GM21515 (cell line): ENCODE results near the gene LAMA5.

Experiments
- ATAC-seq: cut with Tn5 transposase; IDR thresholded peaks from one replicate; pipeline ENCODE4 v1.9.1; 2021; ENCODE audit not compliant: unreplicated experiment

The LAMA5 gene

GRCh38 chr20:62348604-62349003 lies 18.5 kb downstream of the LAMA5 start:
- no peak for ATAC-seq

- ATAC-seq, result no peak
Observed at GRCh38 chr20:62347445-62347844, 19.7 kb downstream of the LAMA5 start.

DNA sequence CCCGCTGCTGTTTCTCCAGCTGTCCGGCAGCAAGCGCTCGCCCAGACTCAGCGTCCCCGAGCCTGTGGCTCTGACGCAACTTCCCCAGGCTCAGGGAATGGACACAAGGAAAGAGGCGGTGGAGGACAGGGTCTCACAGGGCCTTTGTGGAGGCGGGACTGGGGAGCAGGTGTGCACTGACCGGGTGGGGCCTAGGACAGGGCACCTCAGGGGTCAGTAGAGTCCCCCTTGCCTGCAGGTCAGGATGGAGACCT lies 20.0 kb downstream of the LAMA5 start:
- no peak for ATAC-seq

GRCh38 chr20:62346398-62347150 lies 20.5 kb downstream of the LAMA5 start:
- no peak for ATAC-seq

GRCh38 chr20:62345681-62346370 lies 21.3 kb downstream of the LAMA5 start:
- ATAC-seq, result no peak

- ATAC-seq, result no peak
Observed at GRCh38 chr20:62344782-62345181, 22.3 kb downstream of the LAMA5 start.

- no peak for ATAC-seq
Observed at GRCh38 chr20:62344092-62344491, 23.0 kb downstream of the LAMA5 start.

GRCh38 chr20:62342910-62343309 lies 24.2 kb downstream of the LAMA5 start:
- ATAC-seq, result no peak

DNA sequence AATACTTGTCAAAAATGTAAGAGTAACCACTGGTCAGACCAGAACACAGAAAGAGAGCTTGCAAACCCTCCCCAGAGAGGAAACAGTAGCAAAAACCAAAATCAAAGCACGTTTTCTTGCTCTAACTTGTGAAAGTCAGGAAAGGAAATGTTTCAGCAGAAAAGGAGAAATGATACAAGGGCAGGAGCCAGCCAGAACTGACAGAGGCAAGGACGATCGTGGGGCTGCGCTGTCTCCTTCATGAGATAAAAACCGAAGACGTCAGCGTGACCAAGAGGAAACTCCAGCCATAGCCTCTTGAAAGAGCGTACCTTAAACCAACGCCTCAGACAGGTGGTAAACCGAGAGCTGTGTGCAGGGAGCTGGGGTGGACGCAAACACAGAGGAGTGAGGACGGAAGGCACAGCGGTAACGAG lies 27.5 kb downstream of the LAMA5 start:
- ATAC-seq, result peak; percentile 72

DNA sequence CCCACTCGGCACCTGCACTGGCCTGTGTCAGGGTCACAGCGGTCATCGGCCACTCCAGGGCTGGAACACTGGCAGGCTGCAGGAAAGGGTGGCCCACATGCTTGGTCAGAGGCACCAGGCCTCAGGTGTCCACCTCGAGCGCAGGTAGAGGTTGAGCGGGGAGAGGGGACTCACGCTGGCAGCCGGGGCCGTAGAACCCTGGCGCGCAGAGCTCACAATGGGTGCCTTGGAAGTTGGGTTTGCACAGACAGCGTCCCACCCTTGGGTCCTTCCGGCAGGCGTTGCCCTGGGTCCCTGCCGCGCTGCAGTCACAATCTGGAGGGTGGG lies 28.9 kb downstream of the LAMA5 start:
- ATAC-seq, result no peak

DNA sequence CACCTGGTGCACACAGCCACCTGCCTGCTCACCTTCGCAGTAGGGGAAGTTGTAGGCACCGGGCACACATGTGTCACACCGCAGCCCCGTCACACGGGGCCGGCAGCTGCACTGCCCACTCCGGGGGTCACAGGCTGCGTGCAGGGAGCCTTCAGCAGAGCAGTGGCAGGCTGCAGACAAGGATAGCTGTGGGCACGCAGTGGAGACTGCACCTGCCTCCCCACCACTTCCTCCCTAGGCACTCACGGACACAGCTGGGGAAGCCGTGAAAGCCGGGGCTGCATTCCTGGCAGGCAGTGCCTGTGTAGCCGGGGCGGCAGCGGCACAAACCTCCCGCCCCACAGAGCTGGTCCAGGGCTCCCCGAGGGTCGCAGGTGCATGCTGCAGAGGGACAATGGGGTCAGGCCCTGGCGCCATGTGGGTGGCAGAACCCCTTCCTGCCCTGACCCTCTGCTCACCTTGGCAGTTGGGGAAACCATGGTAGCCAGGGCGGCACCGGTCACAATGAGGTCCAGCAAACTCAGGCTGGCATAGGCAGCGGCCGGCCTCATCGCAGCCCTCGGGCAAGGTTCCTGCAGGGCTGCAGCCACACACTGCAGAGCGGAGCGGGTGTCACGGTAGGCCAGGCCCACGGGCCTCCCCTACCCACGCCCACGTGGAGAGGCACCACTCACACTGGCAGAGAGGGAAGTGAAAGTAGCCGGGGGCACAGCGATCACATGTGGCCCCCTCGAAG lies 29.4 kb downstream of the LAMA5 start:
- no peak for ATAC-seq

DNA sequence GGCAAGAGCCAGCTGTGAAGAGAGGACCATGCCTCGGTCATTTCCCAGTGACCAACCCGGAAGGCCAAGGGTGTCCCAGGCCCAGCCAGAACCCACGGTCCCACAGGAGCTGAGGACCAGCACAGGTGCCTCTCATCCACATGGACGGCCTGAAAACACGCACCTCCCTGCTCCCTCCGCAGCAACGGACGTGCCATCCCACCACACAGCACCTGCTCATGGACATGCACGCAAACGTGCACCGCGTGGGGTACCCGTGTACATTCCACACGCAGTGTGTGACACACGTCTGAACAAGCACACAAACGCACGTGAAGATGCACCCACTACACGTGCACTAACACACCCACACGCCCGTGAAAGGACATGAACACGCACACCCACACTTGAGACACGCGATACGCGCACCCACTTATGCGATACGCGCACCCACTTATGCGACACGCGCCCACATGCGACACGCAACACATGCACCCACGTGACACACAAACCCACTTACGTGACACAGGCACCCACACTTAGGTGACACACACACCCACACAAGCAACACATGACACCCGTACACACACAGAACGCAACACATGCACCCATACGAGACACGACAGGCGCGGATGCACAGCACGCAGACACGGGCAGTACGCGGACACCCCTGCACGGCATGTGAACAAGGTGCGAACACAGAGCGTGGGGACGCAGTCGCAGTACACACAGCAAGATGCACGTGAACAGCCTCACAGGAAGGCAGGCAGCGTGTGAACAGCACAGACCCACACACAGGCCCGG lies 30.1 kb downstream of the LAMA5 start:
- no peak for ATAC-seq

GRCh38 chr20:62336329-62336728 lies 30.8 kb downstream of the LAMA5 start:
- no peak for ATAC-seq

DNA sequence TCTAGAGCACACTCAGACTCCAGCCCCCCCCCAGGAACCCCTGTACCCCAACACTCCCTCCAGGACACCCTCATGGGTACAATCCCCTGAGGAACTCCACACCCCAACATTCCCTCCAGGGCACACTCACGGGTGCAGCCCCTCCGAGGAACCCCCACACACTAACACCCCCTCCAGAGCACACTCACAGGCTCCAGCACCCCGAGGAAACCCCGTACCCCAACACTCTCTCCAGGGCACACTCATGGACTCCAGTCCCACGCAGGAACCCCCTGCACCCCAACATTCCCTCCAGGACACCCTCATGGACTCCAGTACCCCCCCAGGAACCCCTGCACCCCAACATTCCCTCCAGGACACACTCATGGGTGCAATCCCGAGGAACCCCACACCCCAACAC lies 31.6 kb downstream of the LAMA5 start:
- ATAC-seq, result no peak

GRCh38 chr20:62334881-62335280 lies 32.2 kb downstream of the LAMA5 start:
- no peak for ATAC-seq

DNA sequence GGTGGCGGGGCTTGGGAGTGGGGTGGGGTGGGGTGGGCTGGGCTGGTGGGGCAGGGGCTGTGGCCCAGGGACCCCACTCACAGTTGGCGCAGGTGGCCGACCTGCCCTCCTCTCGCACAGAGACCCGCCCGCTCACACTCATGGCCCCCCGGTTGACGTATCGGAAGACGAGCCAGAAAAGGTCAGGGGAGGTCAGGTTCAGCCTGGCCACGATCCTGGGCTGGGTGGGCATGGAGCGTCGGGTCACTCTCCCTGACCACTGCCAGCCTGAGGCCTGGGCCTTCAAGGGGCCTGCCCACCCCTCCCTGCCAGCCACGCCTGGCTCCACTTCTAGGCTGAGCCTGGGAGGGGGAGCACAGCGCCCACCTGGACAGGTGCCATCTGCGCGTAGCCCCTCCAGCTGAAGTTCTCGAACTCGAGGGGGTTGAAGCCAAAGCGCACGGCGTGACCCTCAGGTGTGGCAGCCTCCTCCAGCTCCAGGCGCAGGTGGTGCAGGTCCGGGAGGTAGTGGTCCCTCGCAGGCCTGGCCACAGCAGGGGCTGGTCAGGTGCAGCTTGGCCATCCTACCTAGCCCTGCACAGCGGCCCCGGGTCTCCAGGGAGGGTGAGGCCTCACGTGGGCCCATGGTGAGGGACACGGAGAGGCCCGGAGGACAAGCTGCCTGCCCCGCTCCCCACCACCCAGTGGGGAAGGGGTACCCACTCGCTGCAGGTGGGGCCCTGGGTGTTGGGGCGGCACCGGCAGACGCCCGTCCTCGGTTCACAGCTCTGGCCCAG lies 33.1 kb downstream of the LAMA5 start:
- no peak for ATAC-seq

DNA sequence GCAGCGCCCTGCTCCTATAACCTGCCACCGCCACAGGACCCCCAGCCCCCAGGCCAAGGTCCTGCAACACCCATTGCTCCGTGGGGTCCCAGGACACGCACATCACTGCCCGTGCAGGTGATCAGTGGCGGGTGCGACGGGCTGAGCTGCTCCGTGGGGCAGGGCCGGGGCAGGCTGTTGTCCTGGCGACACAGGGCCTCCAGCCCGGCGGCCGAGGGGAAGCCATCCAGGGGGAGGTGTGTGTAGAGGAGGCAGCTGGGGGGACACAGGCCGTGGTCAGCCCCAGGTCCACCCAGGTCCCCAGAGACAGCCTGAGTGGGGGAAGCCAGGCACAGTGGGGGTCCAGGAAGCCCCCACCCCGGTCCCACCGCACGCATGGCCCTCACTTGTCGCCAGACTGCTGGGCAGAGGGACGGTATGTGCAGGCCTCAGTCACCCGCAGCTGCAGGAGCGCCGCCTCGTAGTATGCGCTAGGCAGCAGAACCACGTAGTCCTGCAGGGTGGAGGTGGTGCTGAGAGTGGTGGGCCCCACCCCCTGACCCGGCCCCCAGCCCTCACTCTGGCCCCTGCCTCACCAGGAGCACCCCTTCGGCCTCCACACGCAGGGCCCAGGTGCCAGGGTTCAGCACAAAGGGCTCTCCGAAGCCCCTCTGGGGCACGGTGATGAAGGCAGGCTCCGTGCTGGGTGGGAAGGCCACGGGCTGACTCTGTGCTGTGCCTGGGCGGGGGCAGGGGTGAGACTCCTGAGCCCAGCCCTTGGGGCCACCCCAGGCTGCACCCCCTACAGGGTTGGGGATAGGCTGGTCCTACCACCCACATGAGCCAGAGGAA lies 33.9 kb downstream of the LAMA5 start:
- no peak for ATAC-seq

- ATAC-seq, result no peak
Observed at GRCh38 chr20:62332421-62332820, 34.7 kb downstream of the LAMA5 start.

DNA sequence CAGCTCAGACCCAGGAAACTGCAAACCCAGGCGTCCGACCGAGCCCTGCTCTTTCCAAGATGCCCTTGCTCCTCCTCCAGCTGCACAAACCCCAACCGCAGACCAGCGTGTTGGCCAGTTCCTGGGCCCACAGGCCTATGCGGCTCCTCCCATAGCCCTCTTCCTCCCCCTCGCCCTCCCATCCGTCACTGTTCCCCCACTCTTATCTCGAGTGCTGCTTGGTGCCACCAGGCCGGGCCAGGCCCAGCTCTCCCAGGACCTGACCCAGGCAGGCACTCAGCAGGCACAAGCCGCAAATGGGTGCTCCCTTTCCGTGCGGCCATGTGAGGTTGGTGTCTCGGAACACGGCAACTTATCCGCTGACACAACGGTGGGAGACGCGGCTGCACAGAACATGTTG lies 35.8 kb downstream of the LAMA5 start:
- ATAC-seq, result no peak
